HG03039 (cell line): ENCODE measurements around the gene ZNF888.
A peak's percentile ranks its signal among the peaks of the same experiment; 100 is the strongest.
"Not testable (repeated sequence)": the region's sequence is repeated elsewhere in the genome, so short reads cannot be mapped to it uniquely, and the experiment has no call there.

Experiments
- ATAC-seq: cut with Tn5 transposase; IDR thresholded peaks from one replicate; pipeline ENCODE4 v1.9.1; 2021; ENCODE audit warnings: mild to moderate bottlenecking, moderate library complexity; ENCODE audit not compliant: unreplicated experiment

Gene ZNF888

GRCh38 chr19:52889931-52890330 lies 33.3 kb downstream of the ZNF888 start:
- no peak for ATAC-seq

GRCh38 chr19:52889076-52889475 lies 34.2 kb downstream of the ZNF888 start:
- ATAC-seq: no peak

GRCh38 chr19:52880895-52881389 lies 42.3 kb downstream of the ZNF888 start:
- ATAC-seq: no peak

DNA sequence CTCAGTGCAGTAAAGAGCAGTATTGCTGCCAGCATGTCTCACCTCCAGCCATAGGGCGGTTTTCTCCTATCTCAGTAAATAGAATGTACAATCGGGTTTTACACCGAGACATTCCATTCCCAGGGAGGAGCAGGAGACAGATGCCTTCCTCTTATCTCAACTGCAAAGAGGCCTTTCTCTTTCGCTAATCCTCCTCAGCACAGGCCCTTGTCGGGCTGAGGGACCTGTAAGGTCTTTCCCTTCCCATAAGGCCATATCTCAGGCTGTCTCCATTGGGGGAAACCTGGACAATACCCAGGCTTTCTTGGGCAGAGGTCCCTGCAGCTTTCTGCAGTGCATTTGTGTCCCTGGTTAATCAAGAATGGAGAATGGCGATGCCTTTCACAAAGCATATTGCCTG lies 50.2 kb downstream of the ZNF888 start:
- not testable (repeated sequence) for ATAC-seq

DNA sequence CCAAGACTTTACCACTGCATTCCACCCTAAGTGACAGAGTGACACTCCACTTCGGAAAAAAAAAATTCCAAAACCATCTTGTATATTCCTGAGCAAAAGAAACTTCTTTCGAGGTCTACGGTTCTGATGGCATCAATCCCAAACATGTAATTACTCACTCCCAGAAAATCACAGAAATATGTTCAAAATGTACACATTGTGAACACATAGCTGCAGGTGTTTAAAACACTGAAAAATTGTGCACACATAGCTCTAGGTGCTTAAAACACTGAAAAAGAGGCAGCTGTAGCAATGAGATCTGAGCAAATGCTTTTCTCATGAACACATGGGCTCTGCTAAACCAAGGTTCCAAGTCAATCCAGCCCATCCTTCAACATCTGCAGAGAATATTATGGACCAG lies 51.8 kb downstream of the ZNF888 start:
- ATAC-seq: no peak

GRCh38 chr19:52868031-52868430 lies 55.2 kb downstream of the ZNF888 start:
- ATAC-seq: not testable (repeated sequence)

DNA sequence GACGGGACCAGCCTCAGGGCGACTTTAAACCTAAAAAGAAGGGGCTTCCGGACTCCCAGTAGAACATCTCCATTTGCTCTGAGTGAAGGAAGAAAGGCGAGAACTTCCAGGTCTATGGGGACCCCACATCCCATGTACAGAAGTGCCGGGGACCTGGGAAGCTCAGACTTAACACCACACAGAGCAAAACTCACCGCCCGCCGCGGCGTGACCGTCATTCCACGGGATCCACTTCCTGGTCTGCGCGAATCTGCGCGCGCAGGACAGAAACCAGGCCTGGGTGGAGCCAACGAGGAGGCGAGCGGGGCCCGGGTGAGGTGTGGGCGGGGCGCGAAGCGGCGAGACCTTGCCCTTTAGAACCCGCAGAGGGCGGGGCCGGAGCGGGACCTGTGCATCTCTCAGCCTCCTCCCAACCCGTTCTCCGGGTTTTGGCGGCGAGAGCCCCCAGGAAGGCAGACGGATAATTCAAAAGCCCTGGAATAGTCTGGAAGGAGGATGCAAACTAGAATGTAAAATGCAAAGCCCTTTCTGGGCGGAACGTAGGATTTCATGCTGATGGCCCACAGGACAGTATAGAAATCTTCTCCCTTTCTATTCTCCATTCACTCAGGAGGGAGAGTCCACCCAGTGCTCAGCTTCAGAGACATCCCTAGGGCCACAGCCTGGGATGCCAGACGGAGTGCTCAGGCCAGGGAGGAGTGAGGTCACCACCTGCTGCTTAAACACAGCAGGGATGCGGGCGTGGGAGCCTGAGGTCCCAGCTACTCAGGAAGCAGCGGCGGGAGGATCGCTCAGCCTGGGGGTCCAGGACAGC lies 65.6 kb downstream of the ZNF888 start, which contains the start of gene ZNF468:
Gene ZNF468 (minus strand): TSS at position 242 of the 814 bp plus-strand sequence. CDS start 3,347 bp downstream, outside the sequence.
- ATAC-seq: peak; percentile 96

GRCh38 chr19:52856540-52857377 lies 66.5 kb downstream of the ZNF888 start:
- not testable (repeated sequence) for ATAC-seq
